Gastroesophageal sphincter (tissue), 4 donors: ENCODE data around the gene SOCS2. TPM values are rescaled to one million over a fixed set of nuclear protein-coding genes. Genes with fewer than 3 reads are reported as not detected.

Source experiments
- ATAC-seq: fragments of 150-250 bp; one replicate; pipeline ENCODE4 v1.9.1; 2016; ENCODE audit warnings: mild to moderate bottlenecking, moderate library complexity
- H3K27ac ChIP-seq, 4 donors: fragments of 200-600 bp; sonication (generic) in 3 of 4; 1 replicate in 3 of 4; 2 replicates in 1 of 4; pipeline ENCODE4 v1.5.1; 2016 to 2019
- H3K27me3 ChIP-seq: fragments of 200-600 bp; sonication (generic); one replicate; pipeline ENCODE4 v1.5.1; 2019
- H3K36me3 ChIP-seq, 2 donors: fragments of 200-600 bp; sonication (generic); one replicate each; pipeline ENCODE4 v1.5.1; 2019; ENCODE audit warnings: control low read depth in 1 of 2
- H3K4me1 ChIP-seq, 3 donors: fragments of 200-600 bp; sonication (generic); 1 replicate in 2 of 3; 2 replicates in 1 of 3; pipeline ENCODE4 v1.5.1; 2016 to 2019; ENCODE audit warnings: control low read depth in 2 of 3
- H3K4me3 ChIP-seq, 2 donors: fragments of 200-600 bp; sonication (generic); one replicate each; pipeline ENCODE4 v1.5.1; 2019; ENCODE audit warnings: mild to moderate bottlenecking in 1 of 2, moderate library complexity in 1 of 2
- H3K9me3 ChIP-seq, 3 donors: fragments of 200-600 bp; sonication (generic); one replicate each; pipeline ENCODE4 v1.5.1; 2017 to 2019; ENCODE audit warnings: control low read depth in 2 of 3
- CTCF ChIP-seq, 4 experiments: fragments of 200-600 bp in 2 of 4; fragments of 450-650 bp in 2 of 4; sonication (generic) in 1 of 4; IDR thresholded peaks; one replicate each; pipeline ENCODE4 v1.5.1; 2017 to 2019; ENCODE audit warnings: antibody characterized with exemption in 4 of 4, mild to moderate bottlenecking in 2 of 4, moderate library complexity in 2 of 4
- EP300 ChIP-seq: sonication (generic); formaldehyde crosslinking; IDR thresholded peaks from one replicate; pipeline ENCODE4 v1.6.1; 2017; ENCODE audit warnings: antibody characterized with exemption, mild to moderate bottlenecking
- POLR2A ChIP-seq, 2 donors: fragments of 450-650 bp; IDR thresholded peaks; one replicate each; pipeline ENCODE4 v1.6.1; 2017; ENCODE audit warnings: antibody characterized with exemption in 2 of 2, mild to moderate bottlenecking in 2 of 2, moderate library complexity in 1 of 2
- POLR2AphosphoS5 ChIP-seq: sonication (generic); formaldehyde crosslinking; IDR thresholded peaks from one replicate; pipeline ENCODE4 v1.6.1; 2017; ENCODE audit warnings: antibody characterized with exemption
- WGBS, 2 donors: methylation state at CpG; one replicate each; pipeline ENCODE4 v1.1.5; 2018; ENCODE audit warnings: low coverage in 1 of 2; 5-methylcytosine and 5-hydroxymethylcytosine counted together
- total RNA-seq, 4 donors: library from RNA; depleted of rRNA; stranded (reverse); fragments of >200 nt; gene quantifications; one replicate each; pipeline ENCODE4 v1.1.0, GENCODE V29; 2016

Gene SOCS2
- total RNA-seq, 4 donors from 2014 or later = 17.6 to 49.4 (median 31.4) TPM

- H3K36me3 ChIP-seq = no peaks in the 10 kb centered on the region
- H3K4me1 ChIP-seq = no peaks in the 10 kb centered on the region
- H3K4me3 ChIP-seq = no peak overlapping the region
- H3K27ac ChIP-seq = no peak overlapping the region
- ATAC-seq = no peak
- H3K27me3 ChIP-seq = no peaks in the 10 kb centered on the region
- WGBS, 2 donors = 81 to 95% methylated on average over 3 to 4 of the region's 4 CpGs
- TF ChIP-seq POLR2AphosphoS5 (no peak), POLR2A (IDR thresholded peaks at IDR 0.05) (no peak), EP300 (no peak), CTCF (IDR thresholded peaks at IDR 0.05) (no peak)
- H3K9me3 ChIP-seq = no peaks in the 10 kb centered on the region
These were observed 53.7 kb downstream of the SOCS2 start for GRCh38 chr12:93626160-93626559.

Other genes with a start within 250 kb of the SOCS2 start
- gene NUDT4, start 194.8 kb upstream of the SOCS2 start, total RNA-seq = 100 to 1,000 TPM in 1 of 4 donors, 10 to 100 TPM in 3; 91.2 to 146 (median 94.3) TPM
- 10 to 100 TPM; 44.4 to 64.2 (median 53.4) TPM for gene UBE2N, start 130.7 kb upstream of the SOCS2 start, total RNA-seq
- 10 to 100 TPM; 40.3 to 52.9 (median 46.2) TPM for gene MRPL42, start 105.2 kb upstream of the SOCS2 start, total RNA-seq
- gene CRADD, start 104.7 kb downstream of the SOCS2 start, total RNA-seq = 10 to 100 TPM; 11.8 to 49.5 (median 31.4) TPM